Activated CD8-positive, alpha-beta T cell treated with anti-CD3 and anti-CD28 coated beads for 36 hours (primary cell): ENCODE results near the gene COL6A1. TPM values are rescaled to one million over a fixed set of nuclear protein-coding genes. Genes with fewer than 3 reads are reported as not detected.

Experiments used
- ATAC-seq: fragments of 200-7000 bp; cut with Tn5 transposase; one replicate; pipeline ENCODE4 v1.10.0; 2021; ENCODE audit warnings: mild to moderate bottlenecking, moderate library complexity
- CTCF ChIA-PET: fragments of 350-600 bp; sonication (Branson Sonifier 250); formaldehyde crosslinking; loops from one replicate; lab custom pipeline; 2021; ENCODE audit warnings: antibody characterized with exemption; lab: Charles Lee
- POLR2A ChIA-PET: fragments of 350-600 bp; sonication (Branson Sonifier 250); formaldehyde crosslinking; loops from one replicate; lab custom pipeline; 2021; ENCODE audit warnings: antibody characterized with exemption; lab: Charles Lee
- DNase-seq: peaks from one replicate; pipeline ENCODE4 v3.0.0-alpha.2; 2020
- H3K27ac Mint-ChIP-seq: one replicate; pipeline ENCODE4 v1.8.0; 2021; ENCODE audit warnings: mild to moderate bottlenecking, mixed read lengths
- H3K27me3 Mint-ChIP-seq: one replicate; pipeline ENCODE4 v1.8.0; 2021; ENCODE audit warnings: mixed read lengths
- H3K36me3 Mint-ChIP-seq: one replicate; pipeline ENCODE4 v1.8.0; 2021; ENCODE audit warnings: low read depth, mixed read lengths
- H3K4me1 Mint-ChIP-seq: one replicate; pipeline ENCODE4 v1.8.0; 2021; ENCODE audit warnings: low read depth, mixed read lengths
- H3K4me3 Mint-ChIP-seq: one replicate; pipeline ENCODE4 v1.8.0; 2021; ENCODE audit warnings: mild to moderate bottlenecking, moderate library complexity, mixed read lengths
- H3K9me3 Mint-ChIP-seq: one replicate; pipeline ENCODE4 v1.8.0; 2021; ENCODE audit warnings: mixed read lengths
- CTCF ChIP-seq: fragments of 200-600 bp; IDR thresholded peaks from one replicate; pipeline ENCODE4 v1.8.0; 2022; ENCODE audit warnings: antibody characterized with exemption, mild to moderate bottlenecking
- intact Hi-C: fragments of 100-400 bp; cut with micrococcal nuclease; formaldehyde crosslinking; loops from one replicate; pipeline ENCODE4 v1.10.0; 2022
- total RNA-seq, 2 experiments: library from RNA; stranded (reverse); gene quantifications; one replicate each; pipeline ENCODE4 v1.2.3, GENCODE V29; 2021

COL6A1 gene
- total RNA-seq, 2 experiments from 2014 or later = 4.1 to 5.2 TPM

GRCh38 chr21:45979651-45980050 is 1.9 kb upstream of the COL6A1 start:
- Mint-ChIP-seq H3K36me3 (no peaks in the 10 kb centered on the region), H3K27me3 (peaks cover 16% of the 10 kb centered on the region), H3K4me1 (peaks cover 22% of the 10 kb centered on the region), H3K27ac (no peak overlapping the region), H3K4me3 (no peak overlapping the region), H3K9me3 (no peaks in the 10 kb centered on the region)
- TF ChIP-seq CTCF = no peak
- peak; percentile 66 for DNase-seq
- CTCF ChIA-PET = interaction anchor here (1.5 to 2.1 kb wide), 2 partner anchors 77 to 164 kb away, joined by 3 to 6 read pairs; no protein-coding TSS in a partner anchor
- intact Hi-C loops = loop anchor here (10.0 kb wide), 1 partner anchor 75 kb away; no protein-coding TSS in a partner anchor
- ATAC-seq = no peak
- POLR2A ChIA-PET = no interaction called here

GRCh38 chr21:45980271-45980670 is 1.3 kb upstream of the COL6A1 start:
- no peak overlapping the region for H3K4me3 Mint-ChIP-seq
- ChIA-PET CTCF (interaction anchor here (2.1 kb wide), 1 partner anchor 163 kb away, joined by 6 read pairs; no protein-coding TSS in a partner anchor), POLR2A (no interaction called here)
- intact Hi-C loops = no loop called here
- no peak for TF ChIP-seq CTCF
- no peak overlapping the region for H3K27ac Mint-ChIP-seq
- H3K27me3 Mint-ChIP-seq = peaks cover 15% of the 10 kb centered on the region
- H3K36me3 Mint-ChIP-seq = no peaks in the 10 kb centered on the region
- ATAC-seq (no peak), DNase-seq (no peak)
- peaks cover 18% of the 10 kb centered on the region for H3K4me1 Mint-ChIP-seq
- H3K9me3 Mint-ChIP-seq = no peaks in the 10 kb centered on the region

- intact Hi-C loops = no loop called here
Observed at GRCh38 chr21:45980697-45981096, 873 bp upstream of the COL6A1 start.

GRCh38 chr21:45982092-45982757 is 655 bp downstream of the COL6A1 start:
- Mint-ChIP-seq H3K27ac (no peak overlapping the region), H3K4me3 (peak overlapping the region; percentile 43), H3K9me3 (no peaks in the 10 kb centered on the region), H3K4me1 (peaks cover 8% of the 10 kb centered on the region), H3K36me3 (no peaks in the 10 kb centered on the region), H3K27me3 (peaks cover 3% of the 10 kb centered on the region)
- POLR2A ChIA-PET = no interaction called here
- CTCF ChIA-PET = interaction anchor here (0.8 to 0.9 kb wide), 3 partner anchors 9 to 303 kb away, joined by 3 read pairs; no protein-coding TSS in a partner anchor
- TF ChIP-seq CTCF = no peak
- ATAC-seq = no peak
- peak; percentile 6 for DNase-seq
- intact Hi-C loops = no loop called here

More at GRCh38 chr21:45980697-45981096, 873 bp upstream of the COL6A1 start:
- DNase-seq (no peak), ATAC-seq (no peak)
- no peaks in the 10 kb centered on the region for H3K9me3 Mint-ChIP-seq
- ChIA-PET CTCF (interaction anchor here (1.0 kb wide), 1 partner anchor 163 kb away, joined by 3 read pairs; no protein-coding TSS in a partner anchor), POLR2A (interaction anchor here (1.2 kb wide), 1 partner anchor 12 kb away, joined by 3 read pairs; no protein-coding TSS in a partner anchor)
- H3K4me1 Mint-ChIP-seq = peaks cover 14% of the 10 kb centered on the region
- no peaks in the 10 kb centered on the region for H3K36me3 Mint-ChIP-seq
- no peak for TF ChIP-seq CTCF
- H3K27me3 Mint-ChIP-seq = peaks cover 11% of the 10 kb centered on the region
- no peak overlapping the region for H3K4me3 Mint-ChIP-seq
- H3K27ac Mint-ChIP-seq = no peak overlapping the region
